GM12875 (cell line): ENCODE results near the gene TIE1.

Experiments
- H3K4me3 ChIP-seq: one replicate; pipeline ENCODE4 v1.5.1; 2011; ENCODE audit warnings: low read depth, low read length, control low read depth
- CTCF ChIP-seq: IDR thresholded peaks from 2 replicates; pipeline ENCODE4 v1.5.1; 2011; ENCODE audit warnings: low read depth, mild to moderate bottlenecking, control low read depth, inconsistent platforms, low read length, moderate library complexity, borderline replicate concordance; ENCODE audit not compliant: insufficient read depth

TIE1 gene

GRCh38 chr1:43279666-43280065 lies 21.1 kb upstream of the TIE1 start:
- H3K4me3 ChIP-seq: no peak overlapping the region
- TF ChIP-seq CTCF: no peak

- no peak for TF ChIP-seq CTCF
- H3K4me3 ChIP-seq: no peak overlapping the region
Observed at GRCh38 chr1:43280692-43281091, 20.1 kb upstream of the TIE1 start.

GRCh38 chr1:43282220-43283195 lies 18.3 kb upstream of the TIE1 start:
- TF ChIP-seq CTCF: no peak
- H3K4me3 ChIP-seq: no peak overlapping the region

- no peak overlapping the region for H3K4me3 ChIP-seq
- TF ChIP-seq CTCF: no peak
Observed at GRCh38 chr1:43284065-43284464, 16.7 kb upstream of the TIE1 start.

- H3K4me3 ChIP-seq: no peak overlapping the region
- TF ChIP-seq CTCF: no peak
Observed at GRCh38 chr1:43284546-43285110, 16.2 kb upstream of the TIE1 start.

- H3K4me3 ChIP-seq: no peak within 1 kb of the TSS
- no peak for TF ChIP-seq CTCF
Observed at GRCh38 chr1:43285269-43285990, 15.4 kb upstream of the TIE1 start, which contains the start of gene C1orf210. C1orf210 (minus strand) TSS chr1:43285581; CDS start chr1:43283270, 2,311 bp downstream.
